Thyroid gland (tissue), 4 donors: ENCODE data around the gene HEPACAM. TPM values are rescaled to one million over a fixed set of nuclear protein-coding genes. Genes with fewer than 3 reads are reported as not detected.

Source experiments
- DNase-seq, 2 donors: peaks; one replicate each; pipeline ENCODE4 v3.0.0-alpha.2; 2019
- H3K27ac ChIP-seq, 3 donors: fragments of 200-600 bp; sonication (generic); 1 replicate in 2 of 3; 2 replicates in 1 of 3; pipeline ENCODE4 v1.5.1; 2016 to 2019; ENCODE audit warnings: mild to moderate bottlenecking in 1 of 3, moderate library complexity in 1 of 3
- H3K27me3 ChIP-seq: fragments of 200-600 bp; sonication (generic); one replicate; pipeline ENCODE4 v1.5.1; 2019
- H3K36me3 ChIP-seq, 2 donors: fragments of 200-600 bp; sonication (generic); one replicate each; pipeline ENCODE4 v1.5.1; 2016 to 2019
- H3K4me1 ChIP-seq, 2 donors: fragments of 200-600 bp; sonication (generic); one replicate each; pipeline ENCODE4 v1.5.1; 2017 to 2019
- H3K4me3 ChIP-seq, 3 donors: fragments of 200-600 bp; sonication (generic); replicated peaks in 1 of 3; 1 replicate in 2 of 3; 2 replicates in 1 of 3; pipeline ENCODE4 v1.5.1; 2016; ENCODE audit warnings: mild to moderate bottlenecking in 1 of 3
- H3K9me3 ChIP-seq: fragments of 200-600 bp; sonication (generic); one replicate; pipeline ENCODE4 v1.5.1; 2017
- CTCF ChIP-seq, 6 experiments: fragments of 200-600 bp in 3 of 6; fragments of 450-650 bp in 3 of 6; sonication (generic) in 3 of 6; IDR thresholded peaks; one replicate each; pipeline ENCODE4 v1.5.1; 2016 to 2019; ENCODE audit warnings: antibody characterized with exemption in 6 of 6, mild to moderate bottlenecking in 2 of 6, inconsistent platforms in 1 of 6, moderate library complexity in 1 of 6
- POLR2A ChIP-seq, 2 donors: fragments of 450-650 bp; IDR thresholded peaks; one replicate each; pipeline ENCODE4 v1.6.1; 2017; ENCODE audit warnings: antibody characterized with exemption in 2 of 2, mild to moderate bottlenecking in 2 of 2, moderate library complexity in 1 of 2
- WGBS, 2 donors: methylation state at CpG; one replicate each; pipeline ENCODE4 v1.1.5; 2017; 5-methylcytosine and 5-hydroxymethylcytosine counted together
- intact Hi-C: fragments of 100-400 bp; cut with DNase I; formaldehyde crosslinking; loops from one replicate; pipeline ENCODE4 v1.15.1; 2023
- total RNA-seq, 4 donors: library from RNA; depleted of rRNA; stranded (reverse); fragments of >200 nt; gene quantifications; one replicate each; pipeline ENCODE4 v1.2.3, GENCODE V29; 2016

Gene HEPACAM
- total RNA-seq, 4 donors from 2014 or later = 0.27 to 1.1 (median 0.45) TPM; not detected in 1

DNA sequence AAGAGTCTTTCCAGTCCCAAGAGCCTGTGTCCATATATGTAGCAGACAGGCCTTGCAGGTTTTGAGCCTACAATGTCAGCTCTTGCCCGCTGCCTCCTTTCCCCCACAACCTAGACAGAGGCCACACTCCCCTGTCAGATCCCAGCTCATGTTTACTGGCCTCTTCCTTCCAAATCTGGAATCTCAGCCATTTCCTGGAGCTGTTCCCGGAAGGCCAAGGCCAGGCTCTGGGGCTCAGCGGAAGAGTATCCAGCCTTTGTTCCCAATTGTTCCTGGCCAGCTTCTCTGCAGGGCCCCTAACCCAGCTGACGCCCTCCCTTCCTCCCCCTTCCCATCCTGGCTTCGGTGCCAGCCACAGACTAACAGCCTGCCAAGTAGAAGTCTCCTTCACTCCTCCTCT is 37.1 kb downstream of the HEPACAM start:
- no peak for TF ChIP-seq CTCF (IDR thresholded peaks at IDR 0.05)
- no peak for TF ChIP-seq POLR2A (IDR thresholded peaks at IDR 0.05)
- H3K36me3 ChIP-seq = no peaks in the 10 kb centered on the region
- no peak overlapping the region for H3K4me3 ChIP-seq
- peak overlapping the region; percentile 63 to 80 (median 67) for H3K27ac ChIP-seq
- 33 to 35% methylated on average over 5 of the region's 5 CpGs for WGBS, 2 donors
- no peaks in the 10 kb centered on the region for H3K9me3 ChIP-seq
- peaks cover 0 to 20% of the 10 kb centered on the region in 2 donors for H3K4me1 ChIP-seq
- intact Hi-C loops = no loop called here
- peak in 1 of 2 donors; percentile 27 for DNase-seq
- no peaks in the 10 kb centered on the region for H3K27me3 ChIP-seq

- Histone ChIP-seq H3K9me3 (no peaks in the 10 kb centered on the region), H3K27me3 (no peaks in the 10 kb centered on the region), H3K4me1 (peaks cover 0 to 20% of the 10 kb centered on the region in 2 donors), H3K36me3 (no peaks in the 10 kb centered on the region), H3K27ac (peak overlapping the region; percentile 63 to 80 (median 67)), H3K4me3 (no peak overlapping the region)
- 64 to 65% methylated on average over 3 of the region's 3 CpGs for WGBS, 2 donors
- TF ChIP-seq POLR2A (IDR thresholded peaks at IDR 0.05) (no peak), CTCF (IDR thresholded peaks at IDR 0.05) (no peak)
- DNase-seq = no peak
- intact Hi-C loops = no loop called here
These were observed 37.6 kb downstream of the HEPACAM start for GRCh38 chr11:124898263-124898680.

GRCh38 chr11:124897674-124898262 is 38.1 kb downstream of the HEPACAM start, which contains the start of gene ROBO4:
Gene ROBO4, minus strand, starts transcription at chr11:124897865. Its CDS starts 70 bp downstream, at chr11:124897795.
- WGBS, 2 donors = 37 to 43% methylated on average over 12 of the region's 12 CpGs
- intact Hi-C loops = no loop called here

GRCh38 chr11:124896821-124897391 is 38.9 kb downstream of the HEPACAM start:
- peak overlapping the region in 1 of 3 donors; percentile 19 for H3K4me3 ChIP-seq
- H3K4me1 ChIP-seq = peaks cover 0 to 20% of the 10 kb centered on the region in 2 donors
- WGBS, 2 donors = 57 to 90% methylated on average over 5 to 9 of the region's 9 CpGs
- no peaks in the 10 kb centered on the region for H3K36me3 ChIP-seq
- TF ChIP-seq POLR2A (IDR thresholded peaks at IDR 0.05) = no peak
- no peak for TF ChIP-seq CTCF (IDR thresholded peaks at IDR 0.05)
- no peak for DNase-seq
- no peaks in the 10 kb centered on the region for H3K27me3 ChIP-seq
- H3K9me3 ChIP-seq = no peaks in the 10 kb centered on the region
- intact Hi-C loops = no loop called here
- H3K27ac ChIP-seq = peak overlapping the region; percentile 63 to 80 (median 67)

More at GRCh38 chr11:124897674-124898262, 38.1 kb downstream of the HEPACAM start, which contains the start of gene ROBO4:
- TF ChIP-seq POLR2A (IDR thresholded peaks at IDR 0.05) = no peak
- TF ChIP-seq CTCF (IDR thresholded peaks at IDR 0.05) = no peak
- peak within 1 kb of the TSS in 1 of 3 donors; percentile 19 for H3K4me3 ChIP-seq
- H3K36me3 ChIP-seq = no peaks in the 10 kb centered on the region
- peak; percentile 22 to 28 for DNase-seq
- H3K27ac ChIP-seq = peak within 1 kb of the TSS; percentile 63 to 80 (median 67)
- no peaks in the 10 kb centered on the region for H3K27me3 ChIP-seq
- H3K4me1 ChIP-seq = peaks cover 0 to 20% of the 10 kb centered on the region in 2 donors
- no peaks in the 10 kb centered on the region for H3K9me3 ChIP-seq
